Mammary microvascular endothelial cell (primary cell): ENCODE measurements around the gene MAGOH. TPM values are rescaled to one million over a fixed set of nuclear protein-coding genes. Genes with fewer than 3 reads are reported as not detected.

Experiments used
- total RNA-seq: library from RNA; depleted of rRNA; stranded (reverse); fragments of >200 nt; gene quantifications from 2 replicates; pipeline ENCODE4 v1.2.3, GENCODE V29; 2015

The MAGOH gene
- total RNA-seq: 56.6 and 62.5 TPM in 2 replicates

GRCh38 chr1:53238197-53239155 lies at the start of gene MAGOH:
Gene MAGOH (minus strand): TSS chr1:53238518. CDS start chr1:53238448, 70 bp downstream.

GRCh38 chr1:53220171-53220961 lies 18.0 kb downstream of the MAGOH start, which contains the start of gene CZIB:
Gene CZIB (minus strand): TSS chr1:53220634. CDS start chr1:53220575, 59 bp downstream.

GRCh38 chr1:53196485-53197290 lies 41.6 kb downstream of the MAGOH start, which contains the start of gene CPT2:
Gene CPT2 (plus strand): TSS chr1:53196824. CDS start chr1:53196944, 120 bp downstream.

Other genes starting within 250 kb of the MAGOH start
- not detected in 2 replicates for gene PODN, start 176.3 kb downstream of the MAGOH start, total RNA-seq
- gene SLC1A7, start 95.9 kb downstream of the MAGOH start, total RNA-seq: not detected in 2 replicates
- 12.5 and 15.8 TPM in 2 replicates for gene CPT2, start 41.7 kb downstream of the MAGOH start, total RNA-seq
- 48.9 and 68.9 TPM in 2 replicates for gene CZIB, start 17.9 kb downstream of the MAGOH start, total RNA-seq
- gene LRP8, start 89.6 kb upstream of the MAGOH start, total RNA-seq: 22.9 and 25.3 TPM in 2 replicates
- not detected in 2 replicates for gene DMRTB1, start 220.9 kb upstream of the MAGOH start, total RNA-seq